ENCODE results near the gene KCTD2.
A peak's percentile ranks its signal among the peaks of the same experiment; 100 is the strongest.
"Not testable (repeated sequence)": the region's sequence is repeated elsewhere in the genome, so short reads cannot be mapped to it uniquely, and the experiment has no call there.

Gene KCTD2

DNA sequence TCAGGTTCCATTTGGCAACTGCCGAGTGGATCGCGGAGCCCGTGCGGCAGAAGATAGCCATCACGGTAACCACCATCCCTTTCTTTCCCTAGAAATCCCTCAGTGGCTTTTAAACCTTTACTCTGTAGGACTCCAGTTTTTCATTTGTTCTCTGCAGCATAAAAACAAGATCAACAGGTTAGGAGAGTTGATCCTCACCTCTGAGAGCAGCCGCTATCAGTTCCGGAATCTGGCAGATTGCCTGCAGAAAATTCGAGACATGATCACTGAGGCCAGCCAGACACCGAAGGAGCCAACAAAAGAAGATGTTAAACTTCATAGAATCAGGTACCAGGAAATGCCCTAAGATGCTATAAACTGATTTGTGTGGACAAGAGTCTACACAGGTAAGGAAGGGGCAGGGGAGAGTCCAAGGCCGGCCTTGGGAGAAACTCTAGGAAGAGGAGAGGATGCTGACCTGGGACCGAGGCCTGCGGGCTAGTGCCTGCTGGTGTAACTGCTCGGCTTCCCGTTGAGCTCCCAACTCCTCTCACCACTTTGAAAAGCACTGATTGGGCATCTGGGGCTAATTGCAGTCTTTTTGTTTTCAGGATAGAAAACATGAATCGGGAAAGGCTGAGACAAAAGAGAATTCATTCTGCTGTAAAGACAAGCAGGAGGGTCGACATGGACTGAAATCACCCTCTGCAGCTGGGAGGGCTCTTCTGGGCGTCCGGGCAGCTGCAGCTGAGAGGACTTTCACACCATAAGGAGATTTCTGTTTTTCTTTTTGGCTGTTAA lies 26.5 kb upstream of the KCTD2 start:
- DNase-seq (ENCODE audit: low spot score) = no peak

DNA sequence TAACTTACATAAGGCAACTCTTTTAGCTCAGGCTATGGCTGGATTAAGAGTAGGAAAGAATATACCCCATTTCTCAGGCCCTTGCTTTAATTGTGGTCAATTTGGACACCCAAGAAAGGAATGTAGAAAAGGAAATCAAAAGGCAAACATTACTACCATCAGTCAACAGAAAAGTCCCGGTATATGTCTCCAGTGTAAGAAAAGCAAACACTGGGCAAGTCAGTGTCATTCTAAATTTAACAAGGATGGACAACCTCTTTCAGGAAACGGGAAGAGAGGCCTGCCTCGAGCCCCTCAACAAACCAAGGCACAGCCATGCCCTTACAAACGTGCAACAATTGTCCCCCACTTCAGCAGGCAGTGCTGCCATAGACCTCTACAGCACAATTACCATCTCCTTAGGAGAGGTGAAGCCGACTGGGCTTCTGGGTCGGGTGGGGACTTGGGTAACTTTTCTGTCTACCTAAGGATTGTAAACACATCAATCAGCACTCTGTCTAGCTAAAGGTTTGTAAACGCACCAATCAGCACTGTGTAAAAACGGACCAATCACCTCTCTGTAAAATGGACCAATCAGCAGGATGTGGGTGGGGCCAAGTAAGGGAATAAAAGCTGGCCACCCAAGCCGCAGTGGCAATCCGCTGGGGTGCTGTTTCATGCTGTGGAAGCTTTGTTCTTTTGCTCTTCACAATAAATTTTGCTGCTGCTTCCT lies 22.2 kb upstream of the KCTD2 start:
- no peak for DNase-seq (ENCODE audit: low spot score)

DNA sequence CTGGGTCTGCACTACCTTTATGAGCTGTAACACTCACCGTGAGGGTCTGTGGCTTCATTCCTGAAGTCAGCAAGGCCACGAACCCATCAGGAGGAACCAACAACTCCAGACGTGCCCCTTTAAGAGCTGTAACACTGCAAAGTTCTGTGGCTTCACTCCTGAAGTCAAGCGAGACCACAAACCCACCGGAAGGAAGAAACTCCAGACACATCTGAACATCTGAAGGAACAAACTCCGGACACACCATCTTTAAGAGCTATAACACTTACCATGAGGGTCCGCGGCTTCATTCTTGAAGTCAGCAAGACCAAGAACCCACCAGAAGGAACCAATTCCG lies 21.7 kb upstream of the KCTD2 start:
- not testable (repeated sequence) for DNase-seq (ENCODE audit: low spot score)

DNA sequence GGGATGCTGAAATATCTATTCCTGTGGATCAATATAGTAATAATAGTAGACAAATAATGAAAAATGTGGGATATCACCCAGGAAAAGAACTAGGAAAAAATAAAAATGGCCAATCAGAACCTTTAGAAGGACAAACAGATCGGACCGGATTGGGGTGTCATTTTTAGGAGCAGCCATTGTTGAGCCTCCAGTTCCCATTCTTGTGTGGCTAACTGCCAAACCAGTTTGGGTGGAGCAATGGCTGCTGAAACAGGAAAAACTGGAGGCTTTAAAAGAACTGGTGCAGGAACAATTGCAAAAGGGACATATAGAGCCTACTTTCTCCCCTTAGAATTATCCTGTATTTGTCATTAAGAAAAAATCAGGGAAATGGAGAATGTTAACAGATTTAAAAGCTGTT lies 20.4 kb upstream of the KCTD2 start:
- not testable (repeated sequence) for DNase-seq (ENCODE audit: low spot score)

DNA sequence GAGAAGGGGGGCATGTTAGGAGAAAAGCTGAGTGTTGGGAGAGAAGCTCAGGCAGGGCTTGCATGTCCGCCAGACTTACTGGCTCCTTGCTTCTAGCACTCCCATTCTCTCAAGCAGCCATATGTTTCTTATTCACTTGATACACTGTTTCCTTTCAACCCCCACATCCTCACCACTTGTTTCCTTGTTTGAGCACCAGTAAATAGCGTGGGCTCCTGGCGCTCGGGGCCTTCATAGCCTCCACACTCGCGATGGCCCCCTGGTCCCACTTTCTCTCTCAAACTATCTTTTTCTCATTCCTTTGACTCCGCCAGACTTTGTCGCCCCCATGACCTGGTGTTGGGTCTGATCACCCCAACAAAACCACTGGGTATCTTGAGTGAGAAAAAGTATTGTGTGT lies 16.9 kb upstream of the KCTD2 start:
- DNase-seq (ENCODE audit: low spot score) = no peak

DNA sequence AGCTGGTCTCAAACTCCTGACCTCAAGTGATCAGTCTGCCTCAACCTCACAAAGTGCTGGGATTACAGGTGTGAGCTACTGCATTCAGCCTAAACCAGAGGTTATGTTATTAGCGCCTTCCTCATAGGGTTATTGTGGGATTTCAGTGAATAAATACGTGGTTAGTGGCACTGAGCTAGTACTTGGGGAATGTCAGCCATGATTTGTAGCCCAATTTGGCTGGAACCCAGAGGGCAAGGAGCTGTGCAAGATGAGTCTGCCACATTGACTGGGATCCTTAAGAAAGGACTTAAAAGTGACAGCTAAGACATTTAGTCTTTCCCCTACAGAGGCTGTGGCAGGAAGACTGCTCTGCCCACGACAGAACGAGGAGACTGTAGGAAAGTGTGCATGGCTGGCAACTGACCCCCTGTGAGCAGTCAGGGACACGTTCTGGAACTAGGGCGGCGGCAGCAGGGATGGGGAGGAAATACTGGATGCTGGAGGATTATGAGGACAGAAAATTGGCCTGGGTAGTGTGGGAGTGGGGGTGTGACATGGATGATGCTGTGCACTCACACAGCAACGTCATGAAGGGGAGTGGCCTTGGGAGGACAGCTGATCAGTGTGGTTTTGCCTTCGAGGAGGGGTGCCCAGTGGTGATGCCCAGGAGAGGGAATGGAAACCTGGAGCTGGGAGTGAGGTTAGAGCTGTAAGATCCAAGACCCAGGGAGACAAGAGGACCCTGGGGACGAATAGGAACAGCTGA lies 14.9 kb upstream of the KCTD2 start:
- peak; percentile 48 for DNase-seq (ENCODE audit: low spot score)

DNA sequence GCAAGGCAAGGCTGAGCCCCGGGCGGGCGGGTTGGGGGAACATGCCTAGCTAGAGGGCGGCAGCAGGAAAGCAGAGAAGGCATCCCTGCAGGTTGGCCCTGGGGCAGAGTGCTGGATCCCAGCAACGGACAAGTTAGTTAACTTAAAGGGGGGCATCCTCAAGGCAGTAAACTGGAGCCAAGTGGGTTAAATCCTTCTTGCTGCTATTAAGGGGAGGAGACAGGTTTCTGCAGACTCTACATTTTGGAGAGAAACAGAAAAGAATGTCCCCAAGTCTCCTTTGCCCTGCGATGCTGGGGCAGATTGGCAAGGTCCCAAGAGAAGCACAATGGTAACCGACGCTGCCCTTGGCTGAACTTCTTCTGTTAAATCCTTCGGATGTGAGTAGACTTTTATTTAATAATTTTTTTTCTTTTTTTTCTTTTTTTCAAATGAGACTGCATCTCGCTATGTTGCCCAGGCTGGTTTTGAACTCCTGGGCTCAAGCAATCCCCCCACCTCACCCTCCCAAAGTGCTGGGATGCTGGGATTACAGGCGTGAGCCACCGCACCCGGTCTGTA lies 14.2 kb upstream of the KCTD2 start:
- DNase-seq (ENCODE audit: low spot score) = no peak

DNA sequence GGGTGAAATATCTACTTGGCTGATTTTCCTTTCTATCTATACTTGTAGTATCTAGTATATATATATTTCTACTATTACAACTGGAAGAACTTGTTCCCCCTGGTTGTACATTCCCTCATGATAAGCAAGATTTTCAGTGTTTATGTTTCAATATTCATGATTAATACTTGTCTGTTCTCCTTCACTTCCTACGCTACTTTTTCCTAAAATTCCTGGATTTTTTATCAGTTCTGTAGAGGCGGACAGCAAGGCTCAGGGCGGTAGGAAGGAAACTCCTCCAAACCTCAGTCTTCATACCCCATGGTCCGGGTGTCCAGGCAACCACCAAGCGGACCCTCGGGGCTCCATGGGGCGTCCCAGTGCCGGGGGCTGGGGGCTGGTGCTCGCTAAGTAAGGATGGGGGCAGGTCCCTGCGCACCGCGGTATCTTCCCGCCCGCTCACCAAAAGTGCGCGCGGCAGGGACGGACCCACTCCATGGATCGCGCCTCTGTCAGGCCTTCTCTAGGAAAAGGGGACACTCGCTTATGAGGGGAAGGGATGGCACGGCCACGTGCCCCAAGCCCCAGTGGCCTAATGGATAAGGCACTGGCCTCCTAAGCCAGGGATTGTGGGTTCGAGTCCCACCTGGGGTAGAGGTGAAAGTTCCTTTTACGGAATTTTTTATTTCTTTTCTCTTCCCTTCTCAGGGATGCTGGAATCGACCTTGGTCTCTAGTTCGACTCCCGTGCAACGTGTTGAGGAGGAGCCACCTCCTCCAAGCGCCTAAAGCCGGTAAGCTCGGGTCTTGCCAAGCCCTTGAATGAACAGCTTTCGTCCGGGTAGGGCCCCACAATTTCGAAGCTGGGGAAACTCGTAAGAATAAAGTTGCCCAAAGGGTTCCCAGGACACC lies 13.4 kb upstream of the KCTD2 start:
- DNase-seq (ENCODE audit: low spot score) = peak; percentile 94

DNA sequence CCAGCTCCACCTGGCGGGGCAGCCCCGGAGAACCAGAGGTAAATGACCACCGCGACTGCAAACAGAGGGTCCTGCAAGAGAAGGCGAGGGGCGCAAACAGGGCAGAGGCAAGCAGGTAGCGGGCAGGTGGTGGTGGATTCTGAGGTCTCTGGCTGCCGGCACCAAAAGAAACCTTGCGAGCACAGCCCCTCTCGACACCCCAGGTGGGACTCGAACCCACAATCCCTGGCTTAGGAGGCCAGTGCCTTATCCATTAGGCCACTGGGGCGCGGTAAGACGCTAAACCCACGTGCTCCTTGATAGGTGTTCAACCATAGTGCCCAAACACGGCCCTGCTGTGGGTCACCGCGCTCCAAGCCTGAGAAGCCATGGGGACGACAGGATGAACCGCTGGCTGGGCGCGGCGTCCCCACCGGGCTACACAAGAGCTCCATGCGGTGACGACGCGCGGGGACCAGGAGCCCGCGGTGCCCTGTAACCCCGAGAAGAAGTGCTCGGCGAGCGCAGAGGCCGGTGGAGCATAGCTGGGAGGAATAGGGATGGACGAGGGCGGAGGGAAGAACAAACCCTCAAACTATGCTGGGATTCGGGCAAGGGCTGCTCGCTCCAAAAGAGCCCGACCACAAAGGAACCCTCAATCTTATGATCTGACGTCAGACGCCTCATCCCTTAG lies 12.7 kb upstream of the KCTD2 start:
- peak; percentile 82 for DNase-seq (ENCODE audit: low spot score)

DNA sequence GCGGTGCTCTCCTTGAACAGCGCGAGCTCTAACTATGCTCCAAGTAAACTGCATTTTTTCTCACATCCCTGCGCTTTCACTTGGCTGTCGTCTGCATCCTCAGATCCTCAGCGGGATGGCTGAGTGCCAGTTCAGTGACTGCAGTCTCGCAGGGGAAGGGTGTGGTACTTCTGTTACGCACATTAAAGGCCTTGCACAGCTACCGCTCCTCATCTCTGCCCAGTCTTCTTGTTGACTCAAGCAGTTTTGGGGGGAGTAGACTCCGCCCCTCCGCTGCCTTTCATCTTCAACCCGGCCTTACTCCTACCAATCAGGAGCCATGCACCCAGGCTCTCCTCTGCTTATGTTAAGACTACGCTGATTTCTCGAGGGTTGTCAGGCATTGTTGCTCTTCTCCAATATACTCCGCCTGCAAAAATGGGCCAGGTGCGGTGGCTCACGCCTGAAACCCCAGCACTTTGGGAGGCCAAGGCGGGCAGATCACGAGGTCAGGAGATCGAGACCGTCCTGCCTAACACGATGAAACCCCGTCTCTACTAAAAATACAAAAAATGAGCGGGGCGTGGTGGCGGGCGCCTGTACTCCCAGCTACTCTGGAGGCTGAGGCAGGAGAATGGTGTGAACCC lies 10.3 kb upstream of the KCTD2 start:
- peak; percentile 87 for DNase-seq (ENCODE audit: low spot score)

DNA sequence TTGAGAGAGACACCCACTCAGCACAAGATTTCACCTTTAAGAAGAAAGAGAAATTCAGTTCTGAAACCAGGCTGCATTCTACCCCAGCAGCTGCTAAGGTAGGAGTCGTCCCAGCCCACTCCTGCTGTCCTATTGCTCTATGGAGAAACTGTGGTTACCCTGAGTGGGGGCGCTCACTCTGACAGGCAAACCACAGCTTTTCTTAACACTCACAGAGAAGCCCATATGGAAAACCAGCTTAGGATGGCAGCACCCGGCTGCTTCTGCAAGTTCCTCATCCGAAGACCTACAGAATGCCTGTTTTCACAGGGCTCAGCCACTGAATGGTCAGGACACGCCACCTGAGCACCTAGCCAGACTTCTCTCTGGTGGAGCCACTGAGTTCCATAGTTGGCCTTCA lies 7.8 kb upstream of the KCTD2 start:
- no peak for DNase-seq (ENCODE audit: low spot score)

DNA sequence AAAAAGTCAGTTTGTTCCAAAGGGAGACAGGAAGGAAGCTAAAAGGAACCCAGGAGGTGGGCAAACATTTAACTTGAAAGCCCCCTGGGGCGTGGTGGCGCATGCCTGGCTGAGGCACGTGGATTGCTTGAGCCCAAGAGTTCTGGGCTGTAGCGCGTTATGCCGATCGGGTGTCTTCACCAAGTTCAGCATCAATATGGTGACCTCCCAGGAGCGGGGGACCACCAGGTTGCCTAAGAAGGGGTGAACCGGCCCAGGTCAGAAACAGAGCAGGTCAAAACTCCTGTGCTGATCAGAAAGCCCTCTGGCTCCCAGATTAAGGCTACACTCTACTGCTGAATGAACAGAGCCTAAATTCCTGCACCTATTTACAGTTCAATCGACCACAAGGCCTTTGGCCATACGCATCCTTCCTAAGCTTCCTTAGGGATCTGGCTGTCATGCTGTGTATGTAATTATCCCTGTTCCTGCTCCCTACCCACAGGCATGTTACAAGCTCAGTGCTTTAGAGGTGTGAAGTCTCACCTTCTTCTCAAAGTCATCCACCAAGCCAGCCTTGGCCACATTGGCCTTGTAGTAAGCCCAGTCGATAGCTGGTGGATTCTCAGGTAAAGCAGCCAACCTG lies 5.3 kb upstream of the KCTD2 start:
- no peak for DNase-seq (ENCODE audit: low spot score)

DNA sequence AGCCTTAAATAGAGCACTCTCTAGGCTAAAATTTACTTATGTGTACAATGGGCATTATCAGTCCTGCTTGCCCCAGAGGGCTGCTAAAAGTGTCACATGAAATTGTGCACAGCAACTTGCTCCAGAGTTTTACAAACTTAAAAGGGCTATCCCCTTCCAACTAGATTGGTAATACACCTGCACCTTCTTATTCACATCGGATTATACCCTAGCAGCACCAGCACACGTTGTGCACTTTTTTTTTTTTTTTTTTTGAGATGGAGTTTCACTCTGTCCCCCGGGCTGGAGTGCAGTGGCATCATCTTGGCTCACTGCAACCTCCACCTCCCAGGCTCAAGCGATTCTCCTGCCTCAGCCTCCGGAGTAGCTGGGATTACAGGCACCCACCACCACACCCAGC lies 3.2 kb upstream of the KCTD2 start:
- DNase-seq (ENCODE audit: low spot score) = not testable (repeated sequence)

DNA sequence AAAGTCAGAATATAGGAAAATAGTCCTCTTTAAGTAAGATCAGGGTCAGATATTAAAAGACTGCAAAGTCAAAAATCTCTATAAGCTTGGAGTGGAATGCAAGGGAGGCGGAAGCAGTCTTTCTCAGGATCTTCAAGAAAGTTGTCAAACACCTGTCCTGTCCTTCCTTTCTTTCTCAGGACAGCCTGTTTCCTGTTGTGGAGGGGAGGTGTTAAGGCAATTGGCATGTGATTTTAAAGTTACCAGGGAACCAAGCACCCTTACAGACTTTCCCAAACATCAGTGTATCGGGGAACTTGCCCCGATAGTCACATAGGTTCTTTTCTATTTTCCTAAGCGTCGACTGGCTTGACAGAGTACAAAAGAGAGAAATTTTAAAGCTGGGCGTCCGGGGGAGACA lies 2.3 kb upstream of the KCTD2 start:
- DNase-seq (ENCODE audit: low spot score) = no peak

DNA sequence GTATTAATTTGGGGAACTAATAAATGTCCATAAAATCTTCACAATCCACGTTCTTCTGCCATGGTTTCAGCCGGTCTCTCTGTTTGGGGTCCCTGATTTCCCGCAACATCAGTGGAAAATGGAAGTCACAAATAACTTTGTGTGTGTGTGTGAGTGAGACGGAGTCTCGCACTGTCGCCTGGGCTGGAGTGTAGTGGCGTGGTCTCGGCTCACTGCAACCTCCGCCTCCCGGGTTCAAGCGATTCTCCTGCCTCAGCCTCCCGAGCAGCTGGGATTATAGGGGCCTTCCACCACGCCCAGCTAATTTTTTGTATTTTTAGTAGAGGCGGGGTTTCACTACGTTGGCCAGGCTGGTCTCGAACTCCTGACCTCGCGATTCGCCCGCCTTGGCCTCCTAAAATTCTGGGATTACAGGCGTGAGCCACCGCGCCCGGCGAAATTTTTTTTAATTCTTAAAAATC lies 1.0 kb upstream of the KCTD2 start:
- DNase-seq (ENCODE audit: low spot score) = not testable (repeated sequence)

DNA sequence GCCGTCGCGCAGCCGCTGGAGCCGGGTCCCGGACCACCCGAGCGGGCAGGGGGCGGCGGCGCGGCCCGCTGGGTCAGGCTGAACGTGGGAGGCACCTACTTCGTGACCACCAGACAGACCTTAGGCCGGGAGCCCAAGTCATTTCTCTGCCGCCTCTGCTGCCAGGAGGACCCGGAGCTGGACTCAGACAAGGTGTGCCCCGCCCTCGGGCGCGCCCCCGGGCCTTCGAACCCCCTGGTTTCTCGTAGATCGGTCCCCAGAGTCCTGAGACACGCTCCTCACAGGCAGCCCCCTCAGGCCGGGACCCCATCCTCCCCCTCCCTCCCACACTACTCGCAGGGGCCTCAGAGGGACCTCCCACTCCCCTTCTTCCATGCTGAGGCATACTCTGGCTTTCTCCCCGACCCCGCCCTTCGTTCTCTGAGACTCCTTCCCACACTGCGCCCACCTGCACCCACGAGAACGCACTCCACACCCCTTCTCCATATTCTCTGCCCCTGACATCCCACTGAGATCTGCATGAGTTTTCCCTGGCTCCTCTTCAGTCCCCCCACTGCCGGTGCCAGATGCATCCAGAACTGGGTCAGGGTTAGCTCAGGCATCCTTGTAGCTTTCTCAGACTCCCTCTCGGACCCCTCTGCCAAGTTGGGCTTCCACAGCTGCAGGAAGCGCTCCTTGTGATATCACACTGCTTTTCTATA lies 523 bp downstream of the KCTD2 start:
- no peak for DNase-seq (ENCODE audit: low spot score)

DNA sequence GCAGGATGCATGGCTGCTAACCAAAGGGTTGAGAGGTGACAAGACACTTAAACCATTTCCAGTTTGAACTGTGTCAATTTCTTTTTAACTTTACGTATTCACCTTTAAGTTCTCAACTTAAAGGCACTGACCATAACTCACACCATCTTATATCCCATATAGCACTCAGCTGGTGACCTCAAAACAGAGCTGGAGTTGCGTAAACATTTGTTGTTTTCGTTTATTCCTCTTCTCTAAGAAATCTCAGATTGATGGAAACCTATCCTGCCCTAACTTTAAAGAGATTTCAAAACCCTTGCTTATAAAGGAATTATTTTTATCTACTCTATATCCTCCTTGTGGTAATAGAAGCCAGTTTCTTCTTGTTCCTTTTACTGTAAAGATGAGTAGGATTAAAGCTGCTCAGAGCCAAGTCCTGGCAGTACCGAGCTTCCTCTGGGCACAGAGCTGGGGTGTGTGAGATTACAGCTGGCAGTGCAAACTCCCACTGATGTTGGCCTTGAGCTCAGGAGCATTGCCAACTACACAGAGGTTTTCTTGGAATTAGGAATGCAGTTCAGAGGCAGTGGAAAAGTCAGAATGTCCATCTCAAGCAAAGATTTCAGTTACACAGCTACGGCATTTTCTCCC lies 1.3 kb downstream of the KCTD2 start:
- DNase-seq (ENCODE audit: low spot score) = no peak

DNA sequence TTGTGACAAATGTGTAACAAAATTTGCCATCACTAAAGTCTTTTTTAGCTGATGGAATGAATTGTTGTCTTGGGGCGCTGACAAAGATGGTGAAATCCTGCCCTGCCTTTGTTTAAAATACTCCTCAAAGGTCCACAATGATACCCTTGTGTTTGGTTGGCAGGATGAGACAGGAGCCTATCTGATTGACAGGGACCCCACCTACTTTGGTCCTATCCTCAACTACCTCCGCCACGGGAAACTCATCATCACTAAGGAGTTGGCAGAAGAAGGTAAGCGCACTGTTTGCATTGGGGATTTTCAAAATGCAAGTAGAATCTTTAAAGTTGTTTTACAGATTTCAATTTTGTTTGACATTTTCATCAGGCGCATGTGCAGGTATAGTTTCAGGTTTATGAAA lies 2.0 kb downstream of the KCTD2 start:
- no peak for DNase-seq (ENCODE audit: low spot score)

DNA sequence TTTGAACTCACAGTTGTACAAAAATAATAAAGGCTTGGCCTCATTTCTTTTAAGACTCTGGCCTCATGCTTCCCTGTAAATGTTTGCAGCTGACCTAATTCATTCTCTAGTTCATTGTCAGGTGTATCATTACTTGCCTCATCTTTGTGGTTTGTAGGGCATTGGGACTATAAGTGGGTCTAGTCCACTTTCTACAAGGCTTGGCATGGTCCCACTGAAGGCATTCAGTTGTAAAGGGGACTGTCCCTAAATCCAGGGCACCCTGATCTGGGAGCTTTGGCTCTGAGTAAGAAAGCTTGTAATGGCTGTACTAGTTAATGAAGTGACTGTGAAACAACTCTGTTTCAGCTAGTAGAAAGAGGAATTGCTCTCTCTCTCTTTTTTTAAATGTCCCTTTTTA lies 2.7 kb downstream of the KCTD2 start:
- no peak for DNase-seq (ENCODE audit: low spot score)

All from kidney capillary endothelial cell (primary cell).